RWPE2 (cell line): ENCODE results near the gene KCNK13.
A peak's percentile ranks its signal among the peaks of the same experiment; 100 is the strongest.

Source experiments
- ATAC-seq: fragments of 200-7000 bp; cut with Tn5 transposase; 3 replicates; pipeline ENCODE4 v1.9.1; 2021; ENCODE audit warnings: low read depth
- DNase-seq: peaks from one replicate; pipeline ENCODE4 v3.0.0-alpha.2; 2020; ENCODE audit warnings: low spot score
- H3K27ac ChIP-seq: fragments of 450-650 bp; 2 replicates; pipeline ENCODE4 v1.5.1; 2017; ENCODE audit warnings: mild to moderate bottlenecking; ENCODE audit not compliant: poor library complexity, severe bottlenecking
- H3K27me3 ChIP-seq: fragments of 250-450 bp; sonication (Bioruptor Pico); 2 replicates; pipeline ENCODE4 v1.5.1; 2021; ENCODE audit warnings: mild to moderate bottlenecking, moderate library complexity; ENCODE audit not compliant: insufficient read depth, poor library complexity, severe bottlenecking
- H3K36me3 ChIP-seq: fragments of 250-450 bp; sonication (Bioruptor Pico); 2 replicates; pipeline ENCODE4 v1.5.1; 2020; ENCODE audit warnings: low read depth, mild to moderate bottlenecking, moderate library complexity
- H3K4me1 ChIP-seq: fragments of 250-450 bp; sonication (Bioruptor Pico); 2 replicates; pipeline ENCODE4 v1.5.1; 2021; ENCODE audit warnings: mild to moderate bottlenecking, moderate library complexity; ENCODE audit not compliant: insufficient read depth, poor library complexity, severe bottlenecking
- H3K4me3 ChIP-seq: fragments of 250-450 bp; sonication (Bioruptor Pico); 2 replicates; pipeline ENCODE4 v1.5.1; 2021; ENCODE audit warnings: mild to moderate bottlenecking, moderate library complexity; ENCODE audit not compliant: severe bottlenecking
- H3K9me3 ChIP-seq: fragments of 250-450 bp; sonication (Bioruptor Pico); 2 replicates; pipeline ENCODE4 v1.5.1; 2021; ENCODE audit warnings: mild to moderate bottlenecking, moderate library complexity; ENCODE audit not compliant: severe bottlenecking
- TF ChIP-seq, protein P1 (sequence below): fragments of 450-650 bp; IDR thresholded peaks from one replicate; pipeline ENCODE4 v1.5.1; 2017; ENCODE audit warnings: mild to moderate bottlenecking, moderate library complexity; ENCODE audit not compliant: poor library complexity, severe bottlenecking

KCNK13 gene

DNA sequence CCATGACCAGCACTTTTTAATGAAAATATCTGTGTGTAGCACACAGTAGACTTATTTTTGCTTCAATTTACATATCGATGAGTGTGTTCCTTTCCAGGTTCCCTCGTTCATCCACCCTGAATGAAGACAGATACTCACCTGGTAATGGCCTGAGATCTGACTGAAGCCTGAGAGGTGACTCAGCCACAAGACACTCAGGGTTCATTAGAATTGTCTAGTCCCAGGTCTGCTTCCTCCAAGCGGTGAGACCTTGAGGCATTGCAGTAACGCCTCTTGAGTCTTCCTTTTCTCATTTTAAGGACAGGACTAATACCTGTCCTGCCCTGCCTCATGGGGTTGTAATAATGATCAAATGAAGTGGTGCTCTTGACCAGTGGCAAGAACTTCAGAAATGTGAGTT, 11.5 kb upstream of the KCNK13 start:
- TF ChIP-seq, protein P1, sequence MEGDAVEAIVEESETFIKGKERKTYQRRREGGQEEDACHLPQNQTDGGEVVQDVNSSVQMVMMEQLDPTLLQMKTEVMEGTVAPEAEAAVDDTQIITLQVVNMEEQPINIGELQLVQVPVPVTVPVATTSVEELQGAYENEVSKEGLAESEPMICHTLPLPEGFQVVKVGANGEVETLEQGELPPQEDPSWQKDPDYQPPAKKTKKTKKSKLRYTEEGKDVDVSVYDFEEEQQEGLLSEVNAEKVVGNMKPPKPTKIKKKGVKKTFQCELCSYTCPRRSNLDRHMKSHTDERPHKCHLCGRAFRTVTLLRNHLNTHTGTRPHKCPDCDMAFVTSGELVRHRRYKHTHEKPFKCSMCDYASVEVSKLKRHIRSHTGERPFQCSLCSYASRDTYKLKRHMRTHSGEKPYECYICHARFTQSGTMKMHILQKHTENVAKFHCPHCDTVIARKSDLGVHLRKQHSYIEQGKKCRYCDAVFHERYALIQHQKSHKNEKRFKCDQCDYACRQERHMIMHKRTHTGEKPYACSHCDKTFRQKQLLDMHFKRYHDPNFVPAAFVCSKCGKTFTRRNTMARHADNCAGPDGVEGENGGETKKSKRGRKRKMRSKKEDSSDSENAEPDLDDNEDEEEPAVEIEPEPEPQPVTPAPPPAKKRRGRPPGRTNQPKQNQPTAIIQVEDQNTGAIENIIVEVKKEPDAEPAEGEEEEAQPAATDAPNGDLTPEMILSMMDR = no peak
- Histone ChIP-seq H3K4me3 (no peak overlapping the region), H3K9me3 (no peaks in the 10 kb centered on the region), H3K27ac (no peak overlapping the region), H3K4me1 (peaks cover 3% of the 10 kb centered on the region), H3K36me3 (no peaks in the 10 kb centered on the region), H3K27me3 (peaks cover 26% of the 10 kb centered on the region)
- ATAC-seq (no peak), DNase-seq (no peak)

DNA sequence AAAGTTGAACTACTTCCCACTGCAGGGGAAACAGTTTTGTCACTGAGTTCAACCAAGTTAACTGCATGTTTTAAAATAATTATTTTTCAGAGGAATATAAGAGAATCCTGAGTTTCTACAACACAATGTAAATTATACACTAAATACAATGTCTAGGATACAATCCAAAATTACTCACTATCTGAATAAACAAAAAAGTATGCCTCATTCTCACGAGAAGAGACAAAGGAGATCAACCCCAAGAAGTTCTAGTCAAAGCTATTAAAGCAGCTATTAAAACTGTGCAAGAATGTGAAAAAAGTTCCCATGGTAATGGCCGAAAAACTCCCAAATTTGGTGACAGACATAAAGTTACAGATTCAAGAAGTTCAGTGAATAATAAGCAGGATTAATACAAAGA, 8.8 kb upstream of the KCNK13 start:
- H3K4me3 ChIP-seq = no peak overlapping the region
- H3K27ac ChIP-seq = no peak overlapping the region
- DNase-seq (no peak), ATAC-seq (peak; percentile 48; the same call in 2 of the 3 replicates)
- no peaks in the 10 kb centered on the region for H3K36me3 ChIP-seq
- H3K27me3 ChIP-seq = peaks cover 42% of the 10 kb centered on the region
- no peaks in the 10 kb centered on the region for H3K9me3 ChIP-seq
- peaks cover 3% of the 10 kb centered on the region for H3K4me1 ChIP-seq
- TF ChIP-seq, protein P1 = no peak

DNA sequence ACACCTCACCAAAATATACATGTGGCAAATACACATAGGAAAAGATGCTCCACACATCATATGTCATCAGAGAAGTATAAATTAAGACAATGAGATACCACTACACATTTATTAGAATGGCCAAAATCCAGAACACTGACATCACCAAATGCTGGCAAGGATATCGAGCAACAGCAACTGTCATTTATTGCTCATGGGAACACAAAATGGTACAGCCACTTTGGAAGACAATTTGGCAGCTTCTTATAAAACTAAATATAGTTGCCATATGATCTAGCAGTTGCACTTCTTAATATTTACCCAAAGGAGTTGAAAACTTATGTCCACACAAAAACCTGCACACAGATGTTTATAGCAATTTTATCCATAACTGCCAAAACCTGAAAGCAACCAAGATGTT, 7.0 kb upstream of the KCNK13 start:
- Histone ChIP-seq H3K27ac (no peak overlapping the region), H3K27me3 (peaks cover 60% of the 10 kb centered on the region), H3K4me1 (peaks cover 3% of the 10 kb centered on the region), H3K4me3 (no peak overlapping the region), H3K9me3 (no peaks in the 10 kb centered on the region), H3K36me3 (no peaks in the 10 kb centered on the region)
- TF ChIP-seq, protein P1 = no peak
- DNase-seq (no peak), ATAC-seq (no peak)

DNA sequence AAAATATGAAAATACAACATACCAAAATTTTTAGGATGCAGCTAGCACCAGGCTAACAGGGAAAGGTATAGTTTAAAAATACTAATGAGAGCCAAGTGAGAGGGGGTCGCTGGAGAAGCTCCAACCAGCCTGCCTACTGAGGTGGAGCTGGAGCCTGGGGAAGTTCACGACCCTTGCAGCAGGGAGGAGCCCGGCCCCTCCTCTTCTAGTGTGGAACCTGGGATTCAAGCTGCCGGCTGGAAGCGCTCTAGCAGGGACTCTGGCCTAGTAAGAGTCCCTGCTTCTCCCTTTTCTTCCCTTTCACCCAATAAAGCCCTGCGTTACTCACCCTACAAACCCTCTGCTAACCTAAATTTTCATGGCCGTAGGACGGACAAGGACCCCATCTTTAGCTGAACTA, 5.0 kb upstream of the KCNK13 start:
- H3K9me3 ChIP-seq = no peaks in the 10 kb centered on the region
- TF ChIP-seq, protein P1 = no peak
- H3K27ac ChIP-seq = no peak overlapping the region
- ATAC-seq (no peak), DNase-seq (no peak)
- H3K4me3 ChIP-seq = no peak overlapping the region
- peaks cover 3% of the 10 kb centered on the region for H3K4me1 ChIP-seq
- no peaks in the 10 kb centered on the region for H3K36me3 ChIP-seq
- H3K27me3 ChIP-seq = peaks cover 78% of the 10 kb centered on the region

DNA sequence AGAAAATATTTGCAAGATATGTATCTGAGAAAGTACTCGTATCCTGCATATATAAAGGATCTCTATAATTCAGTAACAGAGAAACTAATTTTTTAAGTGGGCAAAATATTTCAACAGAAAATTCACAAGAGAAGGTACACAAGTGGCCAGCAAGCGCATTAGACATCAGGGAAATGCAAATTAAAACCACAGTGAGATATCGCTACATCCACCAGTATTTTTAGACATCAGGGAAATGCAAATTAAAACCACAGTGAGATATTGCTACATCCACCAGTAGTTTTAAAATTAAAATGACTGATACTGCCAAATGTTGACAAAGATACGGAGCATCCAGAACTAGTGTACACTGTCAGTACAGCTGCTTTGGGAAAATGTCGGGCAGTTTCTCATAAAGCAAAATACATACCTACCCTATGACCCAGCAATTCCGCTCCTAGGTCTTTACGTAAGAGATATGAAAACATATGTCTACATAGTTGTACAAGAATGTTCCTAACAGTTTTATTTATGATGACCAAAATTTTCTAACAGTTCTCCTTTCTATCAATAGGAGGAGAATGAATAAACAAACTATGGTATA, 2.8 kb upstream of the KCNK13 start:
- Histone ChIP-seq H3K27ac (no peak overlapping the region), H3K9me3 (no peaks in the 10 kb centered on the region), H3K4me3 (no peak overlapping the region), H3K27me3 (peaks cover 81% of the 10 kb centered on the region), H3K4me1 (no peaks in the 10 kb centered on the region), H3K36me3 (no peaks in the 10 kb centered on the region)
- TF ChIP-seq, protein P1 = no peak
- DNase-seq (no peak), ATAC-seq (no peak)
